SK-N-SH treated with all-trans-retinoic acid at 6 μM for 48 hours (cell line): Measurements from ENCODE around the gene PRKACB.

Experiments used
- ATAC-seq: fragments of 200-7000 bp; cut with Tn5 transposase; 3 replicates; pipeline ENCODE4 v1.9.1; 2020; ENCODE audit warnings: mild to moderate bottlenecking, moderate library complexity
- ARNTL ChIP-seq: fragments of 450-650 bp; formaldehyde crosslinking; IDR thresholded peaks from 2 replicates; pipeline ENCODE4 v1.5.0; 2020; ENCODE audit warnings: low read depth, mild to moderate bottlenecking, moderate library complexity, borderline replicate concordance
- BACH2 ChIP-seq: fragments of 250-450 bp; sonication (Bioruptor Pico); IDR thresholded peaks from 2 replicates; pipeline ENCODE4 v1.9.0; 2021; ENCODE audit warnings: mild to moderate bottlenecking, borderline replicate concordance
- CREB5 ChIP-seq: fragments of 250-450 bp; sonication (Bioruptor Pico); IDR thresholded peaks from 2 replicates; pipeline ENCODE4 v1.5.1; 2020; ENCODE audit warnings: low read depth, mild to moderate bottlenecking, moderate library complexity
- CSDC2 ChIP-seq: fragments of 250-450 bp; sonication (Bioruptor Pico); IDR thresholded peaks from 2 replicates; pipeline ENCODE4 v1.5.0; 2020; ENCODE audit warnings: mild to moderate bottlenecking, moderate library complexity
- ESRRG ChIP-seq: fragments of 250-450 bp; sonication (Bioruptor Pico); IDR thresholded peaks from 2 replicates; pipeline ENCODE4 v1.6.1; 2021; ENCODE audit warnings: mild to moderate bottlenecking
- OSR1 ChIP-seq: fragments of 250-450 bp; sonication (Bioruptor Pico); IDR thresholded peaks from 2 replicates; pipeline ENCODE4 v1.8.0; 2022; ENCODE audit warnings: moderate library complexity, mild to moderate bottlenecking, inconsistent platforms
- PPARA ChIP-seq: fragments of 250-450 bp; sonication (Bioruptor Pico); IDR thresholded peaks from 2 replicates; pipeline ENCODE4 v1.5.0; 2020; ENCODE audit warnings: mild to moderate bottlenecking, borderline replicate concordance
- RARB ChIP-seq: fragments of 250-450 bp; sonication (Bioruptor Pico); IDR thresholded peaks from 2 replicates; pipeline ENCODE4 v1.8.0; 2021; ENCODE audit warnings: mild to moderate bottlenecking, moderate library complexity
- SNAI2 ChIP-seq: fragments of 250-450 bp; sonication (Bioruptor Pico); IDR thresholded peaks from 2 replicates; pipeline ENCODE4 v1.5.0; 2020; ENCODE audit warnings: mild to moderate bottlenecking, moderate library complexity
- TCF4 ChIP-seq: fragments of 250-450 bp; sonication (Bioruptor Pico); IDR thresholded peaks from 2 replicates; pipeline ENCODE4 v1.8.0; 2021; ENCODE audit warnings: mild to moderate bottlenecking, moderate library complexity, borderline replicate concordance
- TOX ChIP-seq: fragments of 250-450 bp; sonication (Bioruptor Pico); IDR thresholded peaks from 2 replicates; pipeline ENCODE4 v1.8.0; 2021; ENCODE audit warnings: mild to moderate bottlenecking, moderate library complexity, borderline replicate concordance
- ZC3H10 ChIP-seq: fragments of 250-450 bp; sonication (Bioruptor Pico); IDR thresholded peaks from 2 replicates; pipeline ENCODE4 v1.5.1; 2021; ENCODE audit warnings: mild to moderate bottlenecking, moderate library complexity
- ZFP3 ChIP-seq: fragments of 250-450 bp; sonication (Bioruptor Pico); IDR thresholded peaks from 2 replicates; pipeline ENCODE4 v1.5.0; 2020; ENCODE audit warnings: mild to moderate bottlenecking, moderate library complexity
- ZNF565 ChIP-seq: fragments of 450-650 bp; formaldehyde crosslinking; conservative IDR thresholded peaks from 2 replicates; pipeline ENCODE4 v1.5.0; 2020; ENCODE audit warnings: low read depth, mild to moderate bottlenecking, moderate library complexity
- ZNF70 ChIP-seq: fragments of 450-650 bp; formaldehyde crosslinking; IDR thresholded peaks from 2 replicates; pipeline ENCODE4 v1.5.0; 2020; ENCODE audit warnings: mild to moderate bottlenecking, moderate library complexity
- ZNF8 ChIP-seq: fragments of 450-650 bp; formaldehyde crosslinking; IDR thresholded peaks from 2 replicates; pipeline ENCODE4 v1.5.0; 2020; ENCODE audit warnings: mild to moderate bottlenecking, moderate library complexity
- TF ChIP-seq, protein P1 (sequence below): fragments of 250-450 bp; sonication (Bioruptor Pico); IDR thresholded peaks from 2 replicates; pipeline ENCODE4 v1.5.1; 2021; ENCODE audit warnings: mild to moderate bottlenecking, moderate library complexity
- TF ChIP-seq, protein P2 (sequence below): fragments of 250-450 bp; sonication (Bioruptor Pico); IDR thresholded peaks from 2 replicates; pipeline ENCODE4 v1.8.0; 2020; ENCODE audit warnings: mild to moderate bottlenecking, moderate library complexity, borderline replicate concordance
- TF ChIP-seq, protein P3 (sequence below): fragments of 250-450 bp; sonication (Bioruptor Pico); IDR thresholded peaks from 2 replicates; pipeline ENCODE4 v1.5.0; 2020; ENCODE audit warnings: mild to moderate bottlenecking, moderate library complexity
- TF ChIP-seq, protein P4 (sequence below): fragments of 250-450 bp; sonication (Bioruptor Pico); IDR thresholded peaks from 2 replicates; pipeline ENCODE4 v1.8.0; 2021; ENCODE audit warnings: low read depth, mild to moderate bottlenecking, moderate library complexity, borderline replicate concordance

Gene PRKACB

DNA sequence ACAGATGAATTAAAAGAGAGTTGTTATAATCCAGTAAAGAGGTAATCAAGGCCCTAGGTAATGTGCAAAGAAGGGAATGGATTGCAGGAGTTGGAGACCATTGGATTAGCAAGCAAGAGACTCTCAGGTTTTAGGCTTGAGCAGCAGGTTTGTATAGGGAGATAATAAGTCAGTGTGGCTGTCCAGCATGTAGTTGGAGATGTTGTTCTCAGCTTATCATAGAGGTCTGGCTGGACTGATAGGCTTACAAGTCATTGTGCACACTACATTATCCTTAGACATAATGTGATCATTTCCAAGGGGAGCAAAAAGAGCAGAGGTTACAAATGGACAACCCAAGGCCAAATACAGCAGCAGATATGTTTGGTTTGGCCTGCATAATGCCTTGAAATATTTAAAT, 111.5 kb downstream of the PRKACB start:
- TF ChIP-seq CSDC2, result no peak
- no peak for TF ChIP-seq ZNF8 (CRISPR knock-in tag)
- no peak for TF ChIP-seq CREB5 (CRISPR knock-in tag)
- TF ChIP-seq ZNF565 (CRISPR knock-in tag), result no peak
- no peak for TF ChIP-seq OSR1 (CRISPR knock-in tag)
- ATAC-seq, result no peak

GRCh38 chr1:84257617-84258016, 113.5 kb downstream of the PRKACB start:
- ATAC-seq, result no peak
- TF ChIP-seq ZNF8 (CRISPR knock-in tag), result no peak
- TF ChIP-seq CREB5 (CRISPR knock-in tag), result no peak

- no peak for ATAC-seq
- TF ChIP-seq, protein P1, sequence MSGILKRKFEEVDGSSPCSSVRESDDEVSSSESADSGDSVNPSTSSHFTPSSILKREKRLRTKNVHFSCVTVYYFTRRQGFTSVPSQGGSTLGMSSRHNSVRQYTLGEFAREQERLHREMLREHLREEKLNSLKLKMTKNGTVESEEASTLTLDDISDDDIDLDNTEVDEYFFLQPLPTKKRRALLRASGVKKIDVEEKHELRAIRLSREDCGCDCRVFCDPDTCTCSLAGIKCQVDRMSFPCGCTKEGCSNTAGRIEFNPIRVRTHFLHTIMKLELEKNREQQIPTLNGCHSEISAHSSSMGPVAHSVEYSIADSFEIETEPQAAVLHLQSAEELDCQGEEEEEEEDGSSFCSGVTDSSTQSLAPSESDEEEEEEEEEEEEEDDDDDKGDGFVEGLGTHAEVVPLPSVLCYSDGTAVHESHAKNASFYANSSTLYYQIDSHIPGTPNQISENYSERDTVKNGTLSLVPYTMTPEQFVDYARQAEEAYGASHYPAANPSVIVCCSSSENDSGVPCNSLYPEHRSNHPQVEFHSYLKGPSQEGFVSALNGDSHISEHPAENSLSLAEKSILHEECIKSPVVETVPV, result no peak
- TF ChIP-seq, protein P2, sequence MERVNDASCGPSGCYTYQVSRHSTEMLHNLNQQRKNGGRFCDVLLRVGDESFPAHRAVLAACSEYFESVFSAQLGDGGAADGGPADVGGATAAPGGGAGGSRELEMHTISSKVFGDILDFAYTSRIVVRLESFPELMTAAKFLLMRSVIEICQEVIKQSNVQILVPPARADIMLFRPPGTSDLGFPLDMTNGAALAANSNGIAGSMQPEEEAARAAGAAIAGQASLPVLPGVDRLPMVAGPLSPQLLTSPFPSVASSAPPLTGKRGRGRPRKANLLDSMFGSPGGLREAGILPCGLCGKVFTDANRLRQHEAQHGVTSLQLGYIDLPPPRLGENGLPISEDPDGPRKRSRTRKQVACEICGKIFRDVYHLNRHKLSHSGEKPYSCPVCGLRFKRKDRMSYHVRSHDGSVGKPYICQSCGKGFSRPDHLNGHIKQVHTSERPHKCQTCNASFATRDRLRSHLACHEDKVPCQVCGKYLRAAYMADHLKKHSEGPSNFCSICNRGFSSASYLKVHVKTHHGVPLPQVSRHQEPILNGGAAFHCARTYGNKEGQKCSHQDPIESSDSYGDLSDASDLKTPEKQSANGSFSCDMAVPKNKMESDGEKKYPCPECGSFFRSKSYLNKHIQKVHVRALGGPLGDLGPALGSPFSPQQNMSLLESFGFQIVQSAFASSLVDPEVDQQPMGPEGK (CRISPR knock-in tag), result no peak
- TF ChIP-seq BACH2 (no peak), ESRRG (no peak), CREB5 (CRISPR knock-in tag) (no peak), OSR1 (CRISPR knock-in tag) (no peak), TCF4 (no peak), ZNF565 (CRISPR knock-in tag) (no peak), ZFP3 (CRISPR knock-in tag) (no peak), TOX (CRISPR knock-in tag) (no peak), ZNF70 (CRISPR knock-in tag) (no peak), PPARA (CRISPR knock-in tag) (no peak), SNAI2 (no peak), ZC3H10 (CRISPR knock-in tag) (no peak), ARNTL (CRISPR knock-in tag) (no peak), RARB (no peak), ZNF8 (CRISPR knock-in tag) (no peak)
- TF ChIP-seq, protein P3, sequence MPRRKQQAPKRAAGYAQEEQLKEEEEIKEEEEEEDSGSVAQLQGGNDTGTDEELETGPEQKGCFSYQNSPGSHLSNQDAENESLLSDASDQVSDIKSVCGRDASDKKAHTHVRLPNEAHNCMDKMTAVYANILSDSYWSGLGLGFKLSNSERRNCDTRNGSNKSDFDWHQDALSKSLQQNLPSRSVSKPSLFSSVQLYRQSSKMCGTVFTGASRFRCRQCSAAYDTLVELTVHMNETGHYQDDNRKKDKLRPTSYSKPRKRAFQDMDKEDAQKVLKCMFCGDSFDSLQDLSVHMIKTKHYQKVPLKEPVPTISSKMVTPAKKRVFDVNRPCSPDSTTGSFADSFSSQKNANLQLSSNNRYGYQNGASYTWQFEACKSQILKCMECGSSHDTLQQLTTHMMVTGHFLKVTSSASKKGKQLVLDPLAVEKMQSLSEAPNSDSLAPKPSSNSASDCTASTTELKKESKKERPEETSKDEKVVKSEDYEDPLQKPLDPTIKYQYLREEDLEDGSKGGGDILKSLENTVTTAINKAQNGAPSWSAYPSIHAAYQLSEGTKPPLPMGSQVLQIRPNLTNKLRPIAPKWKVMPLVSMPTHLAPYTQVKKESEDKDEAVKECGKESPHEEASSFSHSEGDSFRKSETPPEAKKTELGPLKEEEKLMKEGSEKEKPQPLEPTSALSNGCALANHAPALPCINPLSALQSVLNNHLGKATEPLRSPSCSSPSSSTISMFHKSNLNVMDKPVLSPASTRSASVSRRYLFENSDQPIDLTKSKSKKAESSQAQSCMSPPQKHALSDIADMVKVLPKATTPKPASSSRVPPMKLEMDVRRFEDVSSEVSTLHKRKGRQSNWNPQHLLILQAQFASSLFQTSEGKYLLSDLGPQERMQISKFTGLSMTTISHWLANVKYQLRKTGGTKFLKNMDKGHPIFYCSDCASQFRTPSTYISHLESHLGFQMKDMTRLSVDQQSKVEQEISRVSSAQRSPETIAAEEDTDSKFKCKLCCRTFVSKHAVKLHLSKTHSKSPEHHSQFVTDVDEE (CRISPR knock-in tag), result no peak
- TF ChIP-seq, protein P4, sequence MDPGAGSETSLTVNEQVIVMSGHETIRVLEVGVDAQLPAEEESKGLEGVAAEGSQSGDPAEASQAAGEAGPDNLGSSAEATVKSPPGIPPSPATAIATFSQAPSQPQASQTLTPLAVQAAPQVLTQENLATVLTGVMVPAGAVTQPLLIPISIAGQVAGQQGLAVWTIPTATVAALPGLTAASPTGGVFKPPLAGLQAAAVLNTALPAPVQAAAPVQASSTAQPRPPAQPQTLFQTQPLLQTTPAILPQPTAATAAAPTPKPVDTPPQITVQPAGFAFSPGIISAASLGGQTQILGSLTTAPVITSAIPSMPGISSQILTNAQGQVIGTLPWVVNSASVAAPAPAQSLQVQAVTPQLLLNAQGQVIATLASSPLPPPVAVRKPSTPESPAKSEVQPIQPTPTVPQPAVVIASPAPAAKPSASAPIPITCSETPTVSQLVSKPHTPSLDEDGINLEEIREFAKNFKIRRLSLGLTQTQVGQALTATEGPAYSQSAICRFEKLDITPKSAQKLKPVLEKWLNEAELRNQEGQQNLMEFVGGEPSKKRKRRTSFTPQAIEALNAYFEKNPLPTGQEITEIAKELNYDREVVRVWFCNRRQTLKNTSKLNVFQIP (CRISPR knock-in tag), result no peak
Measured at GRCh38 chr1:84259376-84259775, 115.3 kb downstream of the PRKACB start.
